HG03378 (cell line): ENCODE data around the gene PIN4.
"Not testable (repeated sequence)": the region's sequence is repeated elsewhere in the genome, so short reads cannot be mapped to it uniquely, and the experiment has no call there.

Experiments
- ATAC-seq: cut with Tn5 transposase; IDR thresholded peaks from one replicate; pipeline ENCODE4 v1.9.1; 2021; ENCODE audit warnings: mild to moderate bottlenecking, moderate library complexity; ENCODE audit not compliant: unreplicated experiment

PIN4 gene

GRCh38 chrX:72181178-72182125 lies at the start of gene PIN4:
PIN4 (plus strand) TSS chrX:72181757; CDS start chrX:72181786, 29 bp downstream.
- peak; percentile 92 for ATAC-seq

DNA sequence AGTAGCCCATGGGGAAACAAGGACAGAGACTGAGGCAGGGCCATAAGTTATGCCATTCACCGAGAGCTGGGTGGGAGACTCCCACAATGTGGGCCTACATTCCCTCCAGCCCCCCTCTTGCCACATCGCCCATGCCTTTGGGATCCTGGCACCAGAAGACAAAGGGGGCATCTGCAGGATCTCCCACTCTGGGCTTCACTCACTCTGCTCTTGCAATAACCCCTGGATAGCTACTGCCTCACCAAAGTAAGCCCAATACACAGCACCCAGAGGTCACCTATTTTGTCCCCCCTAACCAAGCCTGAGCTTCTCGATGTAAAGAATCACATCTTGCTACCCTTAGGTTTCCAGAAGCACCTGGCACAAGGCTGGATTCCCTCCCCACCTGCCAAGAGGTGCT lies 49.1 kb upstream of the PIN4 start:
- no peak for ATAC-seq

GRCh38 chrX:72133851-72134546 lies 47.6 kb upstream of the PIN4 start:
- ATAC-seq = no peak

DNA sequence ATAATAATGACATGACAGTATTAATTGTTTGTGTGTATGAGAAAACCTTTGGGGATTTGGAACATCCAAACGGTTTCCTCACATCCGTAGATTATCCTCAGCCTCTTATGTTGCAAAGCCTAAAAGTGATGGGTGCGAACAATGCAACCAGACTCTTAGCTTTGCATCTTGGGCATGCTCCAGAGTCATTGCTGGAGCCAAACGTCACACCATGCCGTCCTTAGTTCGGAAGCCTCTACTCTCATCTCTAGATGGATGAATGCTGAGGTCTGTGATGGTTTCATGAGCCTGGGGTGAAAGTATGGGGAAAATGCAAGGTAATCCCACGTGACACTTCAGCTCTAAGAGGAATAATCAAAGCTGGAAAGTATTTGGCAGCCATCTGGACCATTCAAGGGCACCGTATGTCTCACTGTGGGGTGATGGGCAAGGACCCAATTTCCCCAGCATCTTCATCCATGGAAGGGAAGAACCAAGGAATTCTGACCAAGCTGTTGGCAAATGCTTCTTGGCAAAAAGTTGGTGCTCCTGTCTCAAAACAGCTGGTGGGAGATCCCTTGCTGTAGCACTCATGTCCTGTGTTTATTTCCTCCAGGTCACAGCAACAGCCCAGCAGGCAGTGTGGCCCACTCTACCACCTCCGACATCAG lies 43.6 kb upstream of the PIN4 start:
- no peak for ATAC-seq

- no peak for ATAC-seq
Measured at GRCh38 chrX:72139538-72139937, 42.0 kb upstream of the PIN4 start.

- ATAC-seq = peak; percentile 47
Measured at GRCh38 chrX:72141372-72142004, 40.1 kb upstream of the PIN4 start.

DNA sequence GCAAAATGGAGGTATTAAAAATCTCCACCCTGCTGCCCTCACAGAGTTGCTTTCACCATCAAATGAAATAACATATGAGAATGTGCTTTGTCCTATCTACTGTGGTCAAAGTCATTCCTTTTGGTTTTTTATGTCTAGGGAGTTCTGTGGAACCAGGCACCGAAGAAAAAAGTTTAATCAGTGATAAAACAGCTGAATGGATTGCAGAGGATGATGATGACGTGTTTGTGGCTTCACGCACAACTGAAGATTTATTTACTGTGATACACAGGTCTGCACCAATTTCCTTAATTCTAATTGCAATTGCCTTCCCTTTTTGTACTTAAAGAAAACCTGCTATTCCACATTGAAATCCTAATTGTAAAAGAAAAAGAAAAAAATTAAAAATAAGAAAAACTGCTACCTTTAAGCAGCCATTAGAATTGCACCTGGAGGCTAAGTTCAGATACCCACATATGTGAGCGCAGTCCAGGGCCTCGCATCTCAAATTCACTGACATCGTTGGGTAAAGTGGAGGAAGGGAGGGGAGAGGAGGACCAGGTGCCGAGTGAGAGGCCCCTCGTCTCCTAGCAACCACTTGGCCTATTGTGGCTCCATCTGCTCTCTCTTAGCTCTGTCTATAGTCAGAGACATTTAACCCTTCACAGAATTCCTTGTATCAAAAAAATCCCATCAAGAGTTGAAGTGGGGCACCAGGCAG lies 39.3 kb upstream of the PIN4 start:
- ATAC-seq = no peak

- no peak for ATAC-seq
Measured at GRCh38 chrX:72142794-72143608, 38.6 kb upstream of the PIN4 start.

DNA sequence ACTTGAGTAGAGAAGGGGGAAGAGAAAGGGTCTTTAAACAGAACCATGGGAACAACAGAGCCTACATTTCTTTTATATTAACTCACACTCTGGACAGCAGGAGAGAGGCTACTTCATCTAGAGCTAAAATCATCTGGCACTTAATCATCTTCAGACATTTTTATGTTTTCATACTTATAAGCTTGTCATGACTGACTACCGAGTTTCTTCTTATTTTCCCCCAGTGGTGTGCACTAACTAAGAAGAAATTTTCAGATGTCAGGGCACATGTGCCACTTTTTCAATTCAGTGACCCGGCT lies 38.0 kb upstream of the PIN4 start:
- ATAC-seq = no peak

DNA sequence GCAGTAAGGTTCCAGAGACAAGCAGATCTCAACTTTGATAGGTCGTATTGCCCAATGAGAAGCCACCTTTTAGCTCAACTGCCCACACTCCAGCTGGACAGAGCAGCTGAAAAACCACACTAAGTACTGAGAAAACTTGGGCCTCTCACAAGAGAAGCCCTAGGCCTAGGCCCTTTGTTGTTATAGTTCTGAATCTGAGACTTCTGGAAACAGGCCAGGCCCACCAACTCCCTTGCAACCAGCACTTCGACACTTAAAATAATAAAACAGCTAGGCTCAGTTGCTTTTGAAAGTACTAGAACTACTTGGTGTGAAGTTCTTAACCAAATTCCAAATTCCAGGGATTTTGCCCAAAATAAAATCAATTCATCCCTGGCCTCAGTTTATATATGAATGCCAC lies 36.4 kb upstream of the PIN4 start:
- no peak for ATAC-seq

GRCh38 chrX:72146527-72146926 lies 35.0 kb upstream of the PIN4 start:
- peak; percentile 45 for ATAC-seq

GRCh38 chrX:72158773-72159172 lies 22.8 kb upstream of the PIN4 start:
- no peak for ATAC-seq

GRCh38 chrX:72159769-72160168 lies 21.8 kb upstream of the PIN4 start:
- no peak for ATAC-seq

- ATAC-seq = no peak
Measured at GRCh38 chrX:72165551-72165950, 16.0 kb upstream of the PIN4 start.

- no peak for ATAC-seq
Measured at GRCh38 chrX:72169008-72169728, 12.4 kb upstream of the PIN4 start.

GRCh38 chrX:72176289-72176688 lies 5.3 kb upstream of the PIN4 start:
- ATAC-seq = not testable (repeated sequence)

DNA sequence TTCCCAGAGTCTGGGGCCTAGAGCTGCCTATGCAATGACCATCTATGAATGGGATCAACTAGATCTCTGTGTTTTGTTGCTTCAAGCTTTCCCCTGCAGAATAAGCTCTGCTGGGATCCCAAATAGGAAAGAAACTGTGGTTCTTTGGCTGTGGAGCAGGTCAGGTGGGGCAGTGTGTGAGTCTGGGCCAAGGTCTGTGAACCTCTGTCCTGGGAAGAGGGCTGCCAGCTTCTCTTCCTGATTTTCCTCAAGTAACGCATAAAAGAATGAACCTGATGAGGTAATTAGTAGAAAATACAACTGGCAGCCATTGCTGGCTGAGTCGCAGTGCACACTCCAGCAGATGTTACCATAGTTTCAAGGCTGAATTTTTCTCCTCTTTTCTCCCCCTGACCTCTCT lies 4.6 kb upstream of the PIN4 start:
- no peak for ATAC-seq

- ATAC-seq = no peak
Measured at GRCh38 chrX:72180539-72180938, 1.0 kb upstream of the PIN4 start.

- ATAC-seq = no peak
Measured at GRCh38 chrX:72182924-72183323, 1.4 kb downstream of the PIN4 start.
